Mesenchymal stem cell (in vitro differentiated cells and primary cell): ENCODE data around the gene DNER.

Experiments
- DNase-seq: peaks from one replicate; pipeline ENCODE4 v3.0.0-alpha.2; 2013
- H2AFZ ChIP-seq: one replicate; pipeline ENCODE4 v1.6.1; 2013; ENCODE audit warnings: low read depth, mild to moderate bottlenecking, control low read depth, inconsistent platforms, low read length, moderate library complexity
- H2AK5ac ChIP-seq: 2 replicates; pipeline ENCODE4 v1.6.1; 2013; ENCODE audit warnings: low read length, moderate library complexity, mild to moderate bottlenecking, inconsistent platforms; ENCODE audit not compliant: severe bottlenecking
- H2BK120ac ChIP-seq: one replicate; pipeline ENCODE4 v1.6.1; 2013; ENCODE audit warnings: low read depth, mild to moderate bottlenecking, inconsistent platforms, low read length, moderate library complexity
- H2BK12ac ChIP-seq, 2 experiments: one replicate each; pipeline ENCODE4 v1.6.1; 2013; ENCODE audit warnings: inconsistent platforms in 2 of 2, low read length in 2 of 2, mild to moderate bottlenecking in 2 of 2, moderate library complexity in 2 of 2, control low read depth in 1 of 2
- H2BK15ac ChIP-seq: one replicate; pipeline ENCODE4 v1.6.1; 2013; ENCODE audit warnings: mild to moderate bottlenecking, low read depth, inconsistent platforms; ENCODE audit not compliant: poor library complexity, severe bottlenecking
- H2BK5ac ChIP-seq: 2 replicates; pipeline ENCODE4 v1.6.1; 2013; ENCODE audit warnings: low read depth, mild to moderate bottlenecking, low read length, control low read depth, inconsistent platforms; ENCODE audit not compliant: poor library complexity, severe bottlenecking
- H3K14ac ChIP-seq, 2 experiments: one replicate each; pipeline ENCODE4 v1.6.1; 2013; ENCODE audit warnings: inconsistent platforms in 2 of 2, low read length in 2 of 2, control low read depth in 1 of 2, mild to moderate bottlenecking in 1 of 2, moderate library complexity in 1 of 2
- H3K18ac ChIP-seq, 2 experiments: one replicate each; pipeline ENCODE4 v1.6.1; 2013; ENCODE audit warnings: inconsistent platforms in 2 of 2, low read length in 2 of 2, control low read depth in 1 of 2, low read depth in 1 of 2, mild to moderate bottlenecking in 1 of 2
- H3K23ac ChIP-seq, 2 experiments: one replicate each; pipeline ENCODE4 v1.6.1; 2013; ENCODE audit warnings: inconsistent platforms in 2 of 2, low read length in 2 of 2, mild to moderate bottlenecking in 2 of 2, moderate library complexity in 2 of 2, control low read depth in 1 of 2
- H3K27ac ChIP-seq: 2 replicates; pipeline ENCODE4 v1.5.1; 2013; ENCODE audit warnings: mild to moderate bottlenecking, moderate library complexity, low read length, control low read depth, inconsistent platforms; ENCODE audit not compliant: poor library complexity, severe bottlenecking
- H3K27me3 ChIP-seq, 2 experiments: 2 replicates each; pipeline versions ENCODE4 v1.6.1 to v1.7.0; 2013; ENCODE audit warnings: low read length in 2 of 2, mild to moderate bottlenecking in 2 of 2, moderate library complexity in 2 of 2, control low read depth in 1 of 2, inconsistent platforms in 1 of 2; ENCODE audit not compliant: control insufficient read depth in 1 of 2, insufficient read depth in 1 of 2
- H3K36me3 ChIP-seq, 2 experiments: 2 replicates each; pipeline versions ENCODE4 v1.6.1 to v1.7.0; 2013; ENCODE audit warnings: low read length in 2 of 2, control low read depth in 1 of 2, inconsistent platforms in 1 of 2, low read depth in 1 of 2, mild to moderate bottlenecking in 1 of 2; ENCODE audit not compliant: insufficient read depth in 2 of 2, control insufficient read depth in 1 of 2
- H3K4ac ChIP-seq, 2 experiments: one replicate each; pipeline ENCODE4 v1.6.1; 2013; ENCODE audit warnings: inconsistent platforms in 2 of 2, low read length in 2 of 2, mild to moderate bottlenecking in 2 of 2, moderate library complexity in 2 of 2, control low read depth in 1 of 2, low read depth in 1 of 2
- H3K4me1 ChIP-seq: 2 replicates; pipeline ENCODE4 v1.6.1; 2013; ENCODE audit warnings: low read depth, low read length, control low read depth; ENCODE audit not compliant: control insufficient read depth, insufficient read depth
- H3K4me2 ChIP-seq: 2 replicates; pipeline ENCODE4 v1.6.1; 2013; ENCODE audit warnings: low read length, mild to moderate bottlenecking, inconsistent platforms; ENCODE audit not compliant: poor library complexity, severe bottlenecking
- H3K4me3 ChIP-seq, 2 experiments: 2 replicates each; pipeline versions ENCODE4 v1.5.1 to v1.7.0; 2013; ENCODE audit warnings: low read length in 2 of 2, mild to moderate bottlenecking in 2 of 2, control low read depth in 1 of 2, low read depth in 1 of 2; ENCODE audit not compliant: insufficient read depth in 1 of 2
- H3K79me1 ChIP-seq: replicated peaks from 2 replicates; pipeline ENCODE4 v1.6.1; 2013; ENCODE audit warnings: mild to moderate bottlenecking, control low read depth, low read length, inconsistent platforms; ENCODE audit not compliant: poor library complexity, severe bottlenecking
- H3K9ac ChIP-seq: 2 replicates; pipeline ENCODE4 v1.7.0; 2013; ENCODE audit warnings: mild to moderate bottlenecking, low read length, moderate library complexity
- H3K9me3 ChIP-seq: 2 replicates; pipeline ENCODE4 v1.7.0; 2013; ENCODE audit warnings: mild to moderate bottlenecking, low read length; ENCODE audit not compliant: control insufficient read depth
- H4K8ac ChIP-seq: one replicate; pipeline ENCODE4 v1.6.1; 2013; ENCODE audit warnings: inconsistent platforms, mild to moderate bottlenecking, low read length, moderate library complexity
- H4K91ac ChIP-seq: one replicate; pipeline ENCODE4 v1.6.1; 2013; ENCODE audit warnings: mild to moderate bottlenecking, low read length, inconsistent platforms
- WGBS: methylation state at CpG from one replicate; pipeline ENCODE4 v1.1.7; 2013; ENCODE audit warnings: mixed read lengths; 5-methylcytosine and 5-hydroxymethylcytosine counted together

The DNER gene

DNA sequence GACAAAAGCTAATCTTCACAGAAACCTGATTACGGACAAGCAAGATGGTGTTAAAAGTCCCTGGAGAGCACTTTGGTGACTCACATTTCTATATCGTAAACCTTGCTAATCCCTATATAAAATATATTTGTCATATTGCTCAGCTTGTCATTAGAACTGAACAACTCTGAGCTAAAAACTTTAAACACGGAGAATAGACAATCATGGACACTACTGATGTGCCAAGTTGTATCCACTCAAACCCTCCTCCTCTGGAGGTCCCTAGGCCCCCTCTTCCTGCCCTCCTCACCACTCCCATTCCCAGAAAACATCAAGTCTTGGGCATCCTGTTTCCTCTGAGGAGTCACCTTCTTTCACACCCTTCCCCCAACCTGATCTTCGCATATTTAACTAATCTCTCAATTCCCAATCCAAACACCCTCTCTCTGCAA lies 304.6 kb downstream of the DNER start:
- H3K79me1 ChIP-seq = no peaks in the 10 kb centered on the region
- H3K23ac ChIP-seq = no peak overlapping the region
- whole genome bisulfite sequencing = 50% methylated on average over 4 of the region's 4 CpGs
- H2BK15ac ChIP-seq = no peak overlapping the region
- H3K27me3 ChIP-seq = no peaks in the 10 kb centered on the region
- H3K9ac ChIP-seq = peak overlapping the region; percentile 2
- peak overlapping the region in 1 of 2 experiments; percentile 29 for H2BK12ac ChIP-seq
- no peak overlapping the region for H2AFZ ChIP-seq
- no peaks in the 10 kb centered on the region for H3K9me3 ChIP-seq
- no peak overlapping the region for H2AK5ac ChIP-seq
- H3K14ac ChIP-seq = no peak overlapping the region
- H3K18ac ChIP-seq = no peak overlapping the region
- H4K8ac ChIP-seq = no peak overlapping the region
- peaks cover 4% of the 10 kb centered on the region for H3K4me1 ChIP-seq
- H2BK5ac ChIP-seq = no peak overlapping the region
- no peak overlapping the region for H3K4me3 ChIP-seq
- DNase-seq = peak; percentile 38
- H2BK120ac ChIP-seq = no peak overlapping the region
- H3K4me2 ChIP-seq = no peak overlapping the region
- no peaks in the 10 kb centered on the region for H3K36me3 ChIP-seq
- no peak overlapping the region for H3K27ac ChIP-seq
- no peak overlapping the region for H3K4ac ChIP-seq
- no peak overlapping the region for H4K91ac ChIP-seq

DNA sequence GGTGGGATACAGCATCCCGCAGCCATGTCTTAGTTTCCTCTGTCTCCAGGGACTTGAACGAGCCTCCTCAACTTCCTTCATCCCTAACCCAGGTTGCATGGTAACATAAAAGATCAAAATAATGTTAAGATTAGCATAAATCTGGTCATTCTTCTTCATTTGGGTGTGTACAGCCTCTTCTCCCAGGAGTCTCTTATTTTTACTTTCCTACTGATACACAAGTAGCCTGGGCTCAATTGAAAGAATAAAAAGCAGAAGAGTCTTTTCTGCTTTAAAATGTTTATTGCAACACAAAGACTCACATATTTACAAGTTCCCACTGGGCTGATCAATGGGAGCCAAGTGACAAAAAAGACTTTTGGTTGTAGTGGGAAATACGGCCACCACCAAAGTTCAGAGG lies 305.4 kb downstream of the DNER start:
- H3K79me1 ChIP-seq = no peaks in the 10 kb centered on the region
- H3K14ac ChIP-seq = no peak overlapping the region
- H2AK5ac ChIP-seq = no peak overlapping the region
- H2BK15ac ChIP-seq = no peak overlapping the region
- no peak overlapping the region for H4K8ac ChIP-seq
- H2AFZ ChIP-seq = no peak overlapping the region
- H2BK5ac ChIP-seq = no peak overlapping the region
- no peak overlapping the region for H2BK12ac ChIP-seq
- peaks cover 4% of the 10 kb centered on the region for H3K4me1 ChIP-seq
- no peak overlapping the region for H2BK120ac ChIP-seq
- WGBS = 56% methylated on average over 2 of the region's 3 CpGs
- no peak for DNase-seq
- H3K4me3 ChIP-seq = peak overlapping the region in 1 of 2 experiments; percentile 20
- H3K27me3 ChIP-seq = no peaks in the 10 kb centered on the region
- no peak overlapping the region for H3K18ac ChIP-seq
- H3K4ac ChIP-seq = peak overlapping the region in 1 of 2 experiments; percentile 2
- no peaks in the 10 kb centered on the region for H3K9me3 ChIP-seq
- no peak overlapping the region for H3K4me2 ChIP-seq
- no peaks in the 10 kb centered on the region for H3K36me3 ChIP-seq
- no peak overlapping the region for H3K23ac ChIP-seq
- no peak overlapping the region for H4K91ac ChIP-seq
- peak overlapping the region; percentile 82 for H3K9ac ChIP-seq
- no peak overlapping the region for H3K27ac ChIP-seq

DNA sequence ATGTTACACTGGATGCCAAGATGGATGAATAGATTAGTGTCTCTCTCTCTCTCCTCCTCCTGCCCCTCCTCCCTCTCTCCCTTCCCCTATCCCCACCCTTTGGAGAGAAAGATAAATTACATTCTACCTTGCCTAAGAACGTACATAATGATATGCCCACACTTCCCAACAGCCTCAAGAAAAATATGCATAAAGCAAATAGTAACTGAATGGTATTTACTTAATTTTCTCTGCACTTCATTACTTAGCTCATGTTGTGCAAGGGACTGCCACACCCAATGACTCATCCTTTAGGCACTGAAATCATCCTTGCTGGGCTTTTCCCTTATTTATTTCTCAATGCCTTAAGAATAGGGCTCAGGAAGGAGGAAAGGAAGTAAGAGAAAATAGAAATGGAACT lies 306.0 kb downstream of the DNER start:
- peak; percentile 92 for DNase-seq
- H3K36me3 ChIP-seq = no peaks in the 10 kb centered on the region
- H3K23ac ChIP-seq = no peak overlapping the region
- no peak overlapping the region for H3K18ac ChIP-seq
- H4K8ac ChIP-seq = no peak overlapping the region
- no peaks in the 10 kb centered on the region for H3K27me3 ChIP-seq
- no peak overlapping the region for H2BK5ac ChIP-seq
- no peaks in the 10 kb centered on the region for H3K9me3 ChIP-seq
- H3K27ac ChIP-seq = no peak overlapping the region
- peaks cover 4% of the 10 kb centered on the region for H3K4me1 ChIP-seq
- no peak overlapping the region for H2AFZ ChIP-seq
- no peak overlapping the region for H4K91ac ChIP-seq
- H2AK5ac ChIP-seq = no peak overlapping the region
- no peaks in the 10 kb centered on the region for H3K79me1 ChIP-seq
- H2BK12ac ChIP-seq = no peak overlapping the region
- H3K9ac ChIP-seq = peak overlapping the region; percentile 82
- no peak overlapping the region for H3K4me3 ChIP-seq
- no peak overlapping the region for H3K4me2 ChIP-seq
- WGBS = 0% methylated on average over 1 of the region's 1 CpG
- H3K14ac ChIP-seq = no peak overlapping the region
- no peak overlapping the region for H2BK15ac ChIP-seq
- no peak overlapping the region for H2BK120ac ChIP-seq
- no peak overlapping the region for H3K4ac ChIP-seq

DNA sequence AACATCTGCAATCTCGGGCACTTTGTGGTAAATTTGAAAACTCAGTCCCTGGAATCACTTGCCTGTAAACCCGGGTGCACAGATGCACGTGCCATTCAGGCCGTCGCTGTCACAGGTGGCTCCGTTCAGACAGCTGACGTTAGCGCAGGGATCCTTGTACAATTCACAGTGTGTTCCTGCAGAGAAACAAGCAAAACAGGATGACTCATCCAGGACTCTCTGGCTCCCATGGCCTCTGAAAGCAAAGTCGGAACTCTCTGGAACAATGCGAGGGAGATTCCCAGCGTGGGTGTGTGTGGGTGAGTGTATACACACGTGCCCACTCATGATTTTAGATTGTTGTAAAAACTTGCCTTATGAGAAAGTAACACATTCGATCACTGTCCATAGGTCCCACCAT lies 307.2 kb downstream of the DNER start:
- Histone ChIP-seq H2BK120ac (no peak overlapping the region), H4K8ac (no peak overlapping the region), H2BK5ac (no peak overlapping the region), H3K9me3 (no peaks in the 10 kb centered on the region), H3K36me3 (no peaks in the 10 kb centered on the region), H3K79me1 (no peaks in the 10 kb centered on the region), H3K23ac (no peak overlapping the region), H3K27ac (no peak overlapping the region), H3K4me3 (peak overlapping the region in 1 of 2 experiments; percentile 62), H3K4ac (no peak overlapping the region), H2BK15ac (no peak overlapping the region), H3K14ac (no peak overlapping the region), H2BK12ac (no peak overlapping the region), H2AFZ (no peak overlapping the region), H4K91ac (no peak overlapping the region), H3K4me1 (peaks cover 4% of the 10 kb centered on the region), H3K18ac (no peak overlapping the region), H3K4me2 (no peak overlapping the region), H2AK5ac (no peak overlapping the region), H3K27me3 (no peaks in the 10 kb centered on the region), H3K9ac (peak overlapping the region; percentile 82)
- peak; percentile 93 for DNase-seq
- WGBS = 46% methylated on average over 13 of the region's 13 CpGs
